Vagina (tissue), 2 donors: ENCODE data around the gene FRMD7.

Experiments
- CTCF ChIP-seq, 3 experiments: fragments of 450-650 bp in 2 of 3; fragments of 200-600 bp in 1 of 3; sonication (generic) in 1 of 3; IDR thresholded peaks; one replicate each; pipeline ENCODE4 v1.5.1; 2017 to 2019; ENCODE audit warnings: antibody characterized with exemption in 3 of 3, mild to moderate bottlenecking in 2 of 3, moderate library complexity in 2 of 3
- POLR2A ChIP-seq, 2 donors: fragments of 450-650 bp; IDR thresholded peaks; one replicate each; pipeline ENCODE4 v1.6.1; 2017; ENCODE audit warnings: antibody characterized with exemption in 2 of 2, mild to moderate bottlenecking in 2 of 2, moderate library complexity in 2 of 2
- POLR2AphosphoS5 ChIP-seq, 2 donors: sonication (generic); formaldehyde crosslinking; IDR thresholded peaks; one replicate each; pipeline ENCODE4 v1.9.0; 2017; ENCODE audit warnings: antibody characterized with exemption in 2 of 2, mild to moderate bottlenecking in 2 of 2, low read depth in 1 of 2; ENCODE audit not compliant: insufficient read depth in 1 of 2

GRCh38 chrX:132043977-132044376 is 83.8 kb downstream of the FRMD7 start:
- no peak for TF ChIP-seq POLR2AphosphoS5 (IDR thresholded peaks at IDR 0.05; ENCODE audit: insufficient read depth in 1 of 2, low read depth in 1 of 2)
- no peak for TF ChIP-seq CTCF (IDR thresholded peaks at IDR 0.05)
- no peak for TF ChIP-seq POLR2A (IDR thresholded peaks at IDR 0.05)
